ENCODE results near the gene MPDU1.

The MPDU1 gene

GRCh38 chr17:7583253-7584109 is at the start of gene MPDU1:
Gene MPDU1, plus strand, starts transcription at chr17:7583852. Its CDS starts 11 bp downstream, at chr17:7583863.
- peak within 1 kb of the TSS; percentile 99 for H3K27ac ChIP-seq
- no peak for DNase-seq (ENCODE audit: low read depth, low spot score)

GRCh38 chr17:7538050-7538449 is 45.6 kb upstream of the MPDU1 start:
- DNase-seq (ENCODE audit: low read depth, low spot score): no peak
- H3K27ac ChIP-seq: no peak overlapping the region

- no peak overlapping the region for H3K27ac ChIP-seq
- no peak for DNase-seq (ENCODE audit: low read depth, low spot score)
Measured at GRCh38 chr17:7538891-7539545, 44.6 kb upstream of the MPDU1 start.

GRCh38 chr17:7541074-7541621 is 42.5 kb upstream of the MPDU1 start:
- no peak for DNase-seq (ENCODE audit: low read depth, low spot score)
- H3K27ac ChIP-seq: no peak overlapping the region

GRCh38 chr17:7544911-7545310 is 38.7 kb upstream of the MPDU1 start:
- no peak for DNase-seq (ENCODE audit: low read depth, low spot score)
- H3K27ac ChIP-seq: no peak overlapping the region

GRCh38 chr17:7548585-7549400 is 34.9 kb upstream of the MPDU1 start, which contains the start of gene TNFSF12:
Gene TNFSF12, plus strand, starts transcription at chr17:7549058. Its CDS starts 96 bp downstream, at chr17:7549154.
- H3K27ac ChIP-seq: no peak within 1 kb of the TSS
- DNase-seq (ENCODE audit: low read depth, low spot score): no peak

GRCh38 chr17:7549401-7550055 is 34.1 kb upstream of the MPDU1 start:
- DNase-seq (ENCODE audit: low read depth, low spot score): no peak
- no peak overlapping the region for H3K27ac ChIP-seq

GRCh38 chr17:7550344-7550743 is 33.3 kb upstream of the MPDU1 start:
- DNase-seq (ENCODE audit: low read depth, low spot score): no peak
- no peak overlapping the region for H3K27ac ChIP-seq

- H3K27ac ChIP-seq: no peak overlapping the region
- no peak for DNase-seq (ENCODE audit: low read depth, low spot score)
Measured at GRCh38 chr17:7551396-7551795, 32.3 kb upstream of the MPDU1 start.

GRCh38 chr17:7552621-7553051 is 31.0 kb upstream of the MPDU1 start:
- no peak for DNase-seq (ENCODE audit: low read depth, low spot score)
- no peak overlapping the region for H3K27ac ChIP-seq

GRCh38 chr17:7553356-7553755 is 30.3 kb upstream of the MPDU1 start:
- H3K27ac ChIP-seq: no peak overlapping the region
- DNase-seq (ENCODE audit: low read depth, low spot score): no peak

- H3K27ac ChIP-seq: no peak overlapping the region
- DNase-seq (ENCODE audit: low read depth, low spot score): no peak
Measured at GRCh38 chr17:7555320-7555948, 28.2 kb upstream of the MPDU1 start.

GRCh38 chr17:7556627-7557026 is 27.0 kb upstream of the MPDU1 start:
- no peak overlapping the region for H3K27ac ChIP-seq
- DNase-seq (ENCODE audit: low read depth, low spot score): no peak

- no peak for DNase-seq (ENCODE audit: low read depth, low spot score)
- H3K27ac ChIP-seq: peak overlapping the region; percentile 70
Measured at GRCh38 chr17:7557147-7557764, 26.4 kb upstream of the MPDU1 start.

GRCh38 chr17:7557775-7558543 is 25.7 kb upstream of the MPDU1 start:
- peak overlapping the region; percentile 70 for H3K27ac ChIP-seq
- DNase-seq (ENCODE audit: low read depth, low spot score): no peak

GRCh38 chr17:7558544-7559319 is 24.9 kb upstream of the MPDU1 start, which contains the start of gene TNFSF13:
Gene TNFSF13, plus strand, starts transcription at chr17:7558750. Its CDS starts 290 bp downstream, at chr17:7559040.
- no peak for DNase-seq (ENCODE audit: low read depth, low spot score)
- H3K27ac ChIP-seq: peak within 1 kb of the TSS; percentile 70
